Anterior cingulate cortex (tissue), 58 donors: ENCODE data around the gene VASP.

Experiments
- DNase-seq, 58 donors: peaks; one replicate each; lab custom pipeline; 2025; lab: John Stamatoyannopoulos, UW

VASP gene

GRCh38 chr19:45542234-45542668 lies 35.0 kb downstream of the VASP start:
- DNase-seq: no peak

GRCh38 chr19:45547211-45547770 lies 40.0 kb downstream of the VASP start:
- DNase-seq: no peak

GRCh38 chr19:45547965-45548609 lies 40.8 kb downstream of the VASP start:
- DNase-seq: peak in 1 of 58 donors; percentile 4

GRCh38 chr19:45553464-45553863 lies 46.2 kb downstream of the VASP start:
- DNase-seq: peak in 11 of 58 donors; percentile 3 to 47 (median 9)

- no peak for DNase-seq
Measured at GRCh38 chr19:45554481-45554880, 47.2 kb downstream of the VASP start.

GRCh38 chr19:45556835-45557234 lies 49.6 kb downstream of the VASP start:
- DNase-seq: no peak

- DNase-seq: peak in 36 of 58 donors; percentile 3 to 65 (median 22)
Measured at GRCh38 chr19:45558399-45558878, 51.2 kb downstream of the VASP start.

- DNase-seq: no peak
Measured at GRCh38 chr19:45560038-45560437, 52.8 kb downstream of the VASP start.

- DNase-seq: no peak
Measured at GRCh38 chr19:45560686-45561085, 53.4 kb downstream of the VASP start.

GRCh38 chr19:45564131-45564780 lies 57.0 kb downstream of the VASP start:
- no peak for DNase-seq

GRCh38 chr19:45567609-45568008 lies 60.3 kb downstream of the VASP start:
- no peak for DNase-seq

- no peak for DNase-seq
Measured at GRCh38 chr19:45568732-45569131, 61.5 kb downstream of the VASP start.

- DNase-seq: peak in 25 of 58 donors; percentile 2 to 48 (median 12)
Measured at GRCh38 chr19:45569619-45570421, 62.5 kb downstream of the VASP start.

- no peak for DNase-seq
Measured at GRCh38 chr19:45571457-45572220, 64.4 kb downstream of the VASP start.

GRCh38 chr19:45574526-45574925 lies 67.2 kb downstream of the VASP start:
- no peak for DNase-seq

GRCh38 chr19:45575216-45575615 lies 67.9 kb downstream of the VASP start:
- no peak for DNase-seq
